ENCODE data around the gene ALKBH3. TPM values are rescaled to one million over a fixed set of nuclear protein-coding genes. Genes with fewer than 3 reads are reported as not detected.

The ALKBH3 gene
- total and polyA plus RNA-seq, 10 of the 15 experiments (the other 5 are each of a cell fraction or from before 2014, with no cell fraction given), result 22.1 to 50.8 (median 38.5) TPM

DNA sequence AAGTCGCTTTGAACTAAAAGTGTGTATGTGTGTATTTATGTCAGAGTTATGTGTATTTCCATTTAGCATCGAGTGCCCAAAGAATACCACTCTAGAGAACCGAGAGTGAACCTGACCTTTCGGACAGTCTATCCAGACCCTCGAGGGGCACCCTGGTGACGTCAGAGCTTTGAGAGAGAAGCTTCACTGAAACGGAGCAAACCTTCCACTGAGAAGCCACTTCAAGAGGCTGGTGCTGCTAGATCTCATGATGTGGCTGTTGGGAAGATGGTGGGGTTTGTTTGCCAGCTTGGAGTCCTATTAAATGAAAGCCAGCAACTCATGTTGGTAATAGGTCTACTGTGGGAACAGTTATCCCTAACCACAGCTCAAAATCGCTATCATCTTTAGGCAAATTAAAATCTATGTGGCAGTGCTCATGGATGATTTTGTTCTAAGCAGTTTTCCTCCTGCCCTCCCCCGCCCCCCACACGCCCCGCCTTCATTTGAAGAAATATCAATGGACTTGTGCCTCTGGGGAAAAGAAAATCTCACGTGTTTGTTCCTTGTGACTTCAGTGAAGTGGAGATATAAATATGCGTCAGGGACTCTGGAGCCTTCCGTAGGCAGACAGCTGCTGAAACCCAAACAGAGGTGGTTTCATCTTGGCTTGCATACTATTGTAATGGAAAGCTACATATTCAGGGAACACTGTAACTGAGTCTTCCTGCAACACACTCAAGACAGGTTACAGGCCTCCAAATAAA lies 39.4 kb downstream of the ALKBH3 start (continued):
- TF ChIP-seq, protein P1, sequence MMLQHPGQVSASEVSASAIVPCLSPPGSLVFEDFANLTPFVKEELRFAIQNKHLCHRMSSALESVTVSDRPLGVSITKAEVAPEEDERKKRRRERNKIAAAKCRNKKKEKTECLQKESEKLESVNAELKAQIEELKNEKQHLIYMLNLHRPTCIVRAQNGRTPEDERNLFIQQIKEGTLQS (IDR thresholded peaks at IDR 0.05; ENCODE audit: borderline replicate concordance, extremely low read depth, low read depth, low read length), result no peak
- TF ChIP-seq POU2F2 (IDR thresholded peaks at IDR 0.05; ENCODE audit: borderline replicate concordance, low read depth, low read length) (no peak), KDM1A (IDR thresholded peaks at IDR 0.05; ENCODE audit: borderline replicate concordance) (no peak)
- TF ChIP-seq, protein P2, sequence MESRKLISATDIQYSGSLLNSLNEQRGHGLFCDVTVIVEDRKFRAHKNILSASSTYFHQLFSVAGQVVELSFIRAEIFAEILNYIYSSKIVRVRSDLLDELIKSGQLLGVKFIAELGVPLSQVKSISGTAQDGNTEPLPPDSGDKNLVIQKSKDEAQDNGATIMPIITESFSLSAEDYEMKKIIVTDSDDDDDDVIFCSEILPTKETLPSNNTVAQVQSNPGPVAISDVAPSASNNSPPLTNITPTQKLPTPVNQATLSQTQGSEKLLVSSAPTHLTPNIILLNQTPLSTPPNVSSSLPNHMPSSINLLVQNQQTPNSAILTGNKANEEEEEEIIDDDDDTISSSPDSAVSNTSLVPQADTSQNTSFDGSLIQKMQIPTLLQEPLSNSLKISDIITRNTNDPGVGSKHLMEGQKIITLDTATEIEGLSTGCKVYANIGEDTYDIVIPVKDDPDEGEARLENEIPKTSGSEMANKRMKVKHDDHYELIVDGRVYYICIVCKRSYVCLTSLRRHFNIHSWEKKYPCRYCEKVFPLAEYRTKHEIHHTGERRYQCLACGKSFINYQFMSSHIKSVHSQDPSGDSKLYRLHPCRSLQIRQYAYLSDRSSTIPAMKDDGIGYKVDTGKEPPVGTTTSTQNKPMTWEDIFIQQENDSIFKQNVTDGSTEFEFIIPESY (IDR thresholded peaks at IDR 0.05), result no peak

- Histone ChIP-seq H3K27ac (ENCODE audit: control insufficient read depth, insufficient read depth) (no peak overlapping the region), H3K4me3 (no peak overlapping the region), H2AFZ (ENCODE audit: control insufficient read depth, low read depth, low read length) (no peak overlapping the region), H3K36me3 (ENCODE audit: control insufficient read depth in 2 of 2, insufficient read depth in 2 of 2, low read length in 1 of 2) (peaks cover 2 to 4% of the 10 kb centered on the region in 2 experiments; a peak in 3 of 4 replicates), H4K20me1 (ENCODE audit: control insufficient read depth, insufficient read depth) (no peaks in the 10 kb centered on the region), H3K4me2 (ENCODE audit: control insufficient read depth, insufficient read depth) (no peak overlapping the region), H3K9me3 (replicated peaks; ENCODE audit: control insufficient read depth, insufficient read depth, low read length) (no peaks in the 10 kb centered on the region), H3K4me1 (ENCODE audit: control insufficient read depth, insufficient read depth, low read length) (no peaks in the 10 kb centered on the region), H3K79me2 (ENCODE audit: control insufficient read depth, insufficient read depth, low read length) (no peaks in the 10 kb centered on the region), H3K9ac (ENCODE audit: control insufficient read depth, insufficient read depth, low read length) (no peak overlapping the region), H3K27me3 (replicated peaks in 1 of 2; ENCODE audit: control insufficient read depth in 2 of 2, insufficient read depth in 2 of 2, low read length in 1 of 2) (no peaks in the 10 kb centered on the region)
- no peak for FAIRE-seq
- peak; percentile 44 for ATAC-seq
- 62% methylated on average over 10 of the region's 10 CpGs for WGBS (ENCODE audit: insufficient coverage, insufficient replicate concordance, low lambda C conversion rate, missing lambda C conversion rate)
- ChIA-PET CTCF (interaction anchor here (0.6 kb wide), 1 partner anchor 25 kb away, joined by 3 read pairs; no protein-coding TSS in a partner anchor), SMC1A (ENCODE audit: uncharacterized antibody, unreplicated experiment) (no interaction called here), POLR2A (no interaction called here), RAD21 (ENCODE audit: unreplicated experiment) (no interaction called here)
- intact Hi-C loops (cut with micrococcal nuclease; ENCODE audit: unreplicated experiment), result no loop called here
- BruUV-seq (replicated peaks), result no TSS peak
- TF ChIP-seq IKZF2 (IDR thresholded peaks at IDR 0.05) (no peak), IRF4 (IDR thresholded peaks at IDR 0.05; ENCODE audit: low read depth, low read length) (no peak)
- TF ChIP-seq, protein P3, sequence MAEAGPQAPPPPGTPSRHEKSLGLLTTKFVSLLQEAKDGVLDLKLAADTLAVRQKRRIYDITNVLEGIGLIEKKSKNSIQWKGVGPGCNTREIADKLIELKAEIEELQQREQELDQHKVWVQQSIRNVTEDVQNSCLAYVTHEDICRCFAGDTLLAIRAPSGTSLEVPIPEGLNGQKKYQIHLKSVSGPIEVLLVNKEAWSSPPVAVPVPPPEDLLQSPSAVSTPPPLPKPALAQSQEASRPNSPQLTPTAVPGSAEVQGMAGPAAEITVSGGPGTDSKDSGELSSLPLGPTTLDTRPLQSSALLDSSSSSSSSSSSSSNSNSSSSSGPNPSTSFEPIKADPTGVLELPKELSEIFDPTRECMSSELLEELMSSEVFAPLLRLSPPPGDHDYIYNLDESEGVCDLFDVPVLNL (IDR thresholded peaks at IDR 0.05; ENCODE audit: low read depth, low read length), result no peak
- TF ChIP-seq, protein P4, sequence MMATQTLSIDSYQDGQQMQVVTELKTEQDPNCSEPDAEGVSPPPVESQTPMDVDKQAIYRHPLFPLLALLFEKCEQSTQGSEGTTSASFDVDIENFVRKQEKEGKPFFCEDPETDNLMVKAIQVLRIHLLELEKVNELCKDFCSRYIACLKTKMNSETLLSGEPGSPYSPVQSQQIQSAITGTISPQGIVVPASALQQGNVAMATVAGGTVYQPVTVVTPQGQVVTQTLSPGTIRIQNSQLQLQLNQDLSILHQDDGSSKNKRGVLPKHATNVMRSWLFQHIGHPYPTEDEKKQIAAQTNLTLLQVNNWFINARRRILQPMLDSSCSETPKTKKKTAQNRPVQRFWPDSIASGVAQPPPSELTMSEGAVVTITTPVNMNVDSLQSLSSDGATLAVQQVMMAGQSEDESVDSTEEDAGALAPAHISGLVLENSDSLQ (IDR thresholded peaks at IDR 0.05), result no peak
- in situ Hi-C loops (cut with MboI), result no loop called here
- no peak for DNase-seq (ENCODE audit: low read depth, low spot score)
Measured at GRCh38 chr11:43920598-43921419, 40.2 kb downstream of the ALKBH3 start.

Measured in GM12878 (cell line).